Mucosa of descending colon (tissue), 3 donors: ENCODE measurements around the gene USH1G. TPM values are rescaled to one million over a fixed set of nuclear protein-coding genes. Genes with fewer than 3 reads are reported as not detected.
"Not testable (repeated sequence)": the region's sequence is repeated elsewhere in the genome, so short reads cannot be mapped to it uniquely, and the experiment has no call there.

Experiments used
- ATAC-seq: fragments of 200-7000 bp; cut with Tn5 transposase; one replicate; pipeline ENCODE4 v1.9.1; 2020; ENCODE audit warnings: mild to moderate bottlenecking, moderate library complexity
- DNase-seq, 3 donors: peaks; one replicate each; pipeline ENCODE4 v3.0.0-alpha.2; 2020
- H3K36me3 ChIP-seq: fragments of 200-600 bp; one replicate; pipeline ENCODE4 v1.8.0; 2021; ENCODE audit warnings: low read depth, mild to moderate bottlenecking
- H3K4me1 ChIP-seq: fragments of 200-600 bp; one replicate; pipeline ENCODE4 v1.8.0; 2021; ENCODE audit warnings: low read depth, mild to moderate bottlenecking
- H3K4me3 ChIP-seq: fragments of 200-600 bp; one replicate; pipeline ENCODE4 v1.8.0; 2021; ENCODE audit warnings: mild to moderate bottlenecking
- H3K9me3 ChIP-seq: fragments of 200-600 bp; one replicate; pipeline ENCODE4 v1.8.0; 2021; ENCODE audit warnings: mild to moderate bottlenecking
- intact Hi-C, 2 donors: fragments of 100-400 bp; cut with DNase I in 1 of 2; cut with micrococcal nuclease in 1 of 2; formaldehyde crosslinking; loops; one replicate each; pipeline versions ENCODE4 v1.11.0 to v1.11.1; 2022; cut with DNase I, micrococcal nuclease
- long read RNA-seq, 2 donors: library from polyadenylated mRNA; unstranded; transcript quantifications; one replicate each; pipeline ENCODE4 v2.0.0, GENCODE V29; 2019 to 2021
- total RNA-seq, 3 donors: library from RNA; stranded (reverse); fragmentation: NEBNext Ultra II Directional in 2 of 3; extraction: Animal tissue kit (Norgen Biotek cat#: 25700) in 2 of 3; gene quantifications; one replicate each; pipeline versions ENCODE4 v1.2.1 to v1.2.4, GENCODE V29; 2021 to 2023
- TF ChIP-seq, protein P1 (sequence below): fragments of 200-600 bp; IDR thresholded peaks from one replicate; pipeline ENCODE4 v1.8.0; 2022; ENCODE audit warnings: antibody characterized with exemption, mild to moderate bottlenecking
- donor health status: DM: no; HTN: no; CAD: no; lungs with moderate emphysema.
- donor health status: DM: no; HTN: no; CAD: no.
- donor health status: DM: no; HTN: yes; CAD: no.

USH1G gene
- not detected for total RNA-seq
- long read RNA-seq, donor 1, result 0 reads
- long read RNA-seq, donor 2, result 0 reads

- H3K4me1 ChIP-seq, result peaks cover 11% of the 10 kb centered on the region
- ATAC-seq (peak; percentile 38), DNase-seq (no peak)
- intact Hi-C loops, result no loop called here
- TF ChIP-seq, protein P1, sequence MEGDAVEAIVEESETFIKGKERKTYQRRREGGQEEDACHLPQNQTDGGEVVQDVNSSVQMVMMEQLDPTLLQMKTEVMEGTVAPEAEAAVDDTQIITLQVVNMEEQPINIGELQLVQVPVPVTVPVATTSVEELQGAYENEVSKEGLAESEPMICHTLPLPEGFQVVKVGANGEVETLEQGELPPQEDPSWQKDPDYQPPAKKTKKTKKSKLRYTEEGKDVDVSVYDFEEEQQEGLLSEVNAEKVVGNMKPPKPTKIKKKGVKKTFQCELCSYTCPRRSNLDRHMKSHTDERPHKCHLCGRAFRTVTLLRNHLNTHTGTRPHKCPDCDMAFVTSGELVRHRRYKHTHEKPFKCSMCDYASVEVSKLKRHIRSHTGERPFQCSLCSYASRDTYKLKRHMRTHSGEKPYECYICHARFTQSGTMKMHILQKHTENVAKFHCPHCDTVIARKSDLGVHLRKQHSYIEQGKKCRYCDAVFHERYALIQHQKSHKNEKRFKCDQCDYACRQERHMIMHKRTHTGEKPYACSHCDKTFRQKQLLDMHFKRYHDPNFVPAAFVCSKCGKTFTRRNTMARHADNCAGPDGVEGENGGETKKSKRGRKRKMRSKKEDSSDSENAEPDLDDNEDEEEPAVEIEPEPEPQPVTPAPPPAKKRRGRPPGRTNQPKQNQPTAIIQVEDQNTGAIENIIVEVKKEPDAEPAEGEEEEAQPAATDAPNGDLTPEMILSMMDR, result no peak
- no peak within 1 kb of the TSS for H3K4me3 ChIP-seq
- H3K36me3 ChIP-seq, result no peaks in the 10 kb centered on the region
- H3K9me3 ChIP-seq, result no peaks in the 10 kb centered on the region
Observed at GRCh38 chr17:74922694-74923537, at the start of gene USH1G. TSS of gene USH1G (minus strand) at chr17:74923255. CDS start at chr17:74923073, 182 bp downstream.

DNA sequence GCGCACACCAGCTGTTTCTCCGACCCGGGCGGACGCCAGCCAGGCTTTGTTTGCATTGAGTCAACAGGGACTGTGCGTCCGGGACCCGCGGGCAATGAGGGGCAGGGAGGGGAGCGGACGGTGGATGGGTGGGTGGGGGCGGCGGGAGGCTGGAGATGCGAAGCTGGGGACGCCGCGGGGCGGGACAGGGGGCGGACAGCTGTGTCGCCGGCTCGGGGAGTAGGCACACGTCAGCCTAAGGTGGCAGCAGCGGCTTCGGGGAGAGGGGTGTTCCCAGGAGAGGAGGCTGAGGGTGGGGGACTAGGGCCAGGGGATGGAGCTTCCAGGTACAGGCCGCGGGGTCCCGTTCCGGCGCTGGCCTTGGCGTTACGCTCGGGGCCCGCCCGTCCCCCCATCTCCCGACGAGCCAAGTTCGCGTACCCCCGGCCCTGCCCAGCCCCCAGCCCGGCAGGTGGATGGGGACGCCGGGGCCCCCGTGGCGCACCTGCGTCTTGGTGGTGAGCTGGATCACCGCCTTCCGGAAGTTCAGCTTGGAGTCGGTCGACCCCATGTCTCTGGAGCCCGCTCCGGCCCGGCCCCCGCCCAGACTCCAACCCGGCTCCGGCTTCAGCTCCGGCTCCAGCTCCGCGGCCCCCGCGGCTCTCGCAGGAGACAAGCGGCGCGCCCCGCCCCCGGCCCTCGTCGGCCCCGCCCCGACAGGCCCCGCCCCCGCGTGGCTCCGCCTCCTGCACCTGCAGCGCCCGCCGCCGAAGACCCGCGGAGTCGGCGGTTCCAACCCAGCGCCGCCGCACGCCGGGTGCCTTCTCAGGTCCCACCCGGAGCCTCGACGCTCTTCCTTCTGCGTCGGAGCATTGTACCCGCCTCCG lies 49.3 kb upstream of the USH1G start, which contains the start of gene HID1:
Gene HID1 (minus strand): TSS at position 653 of the 866 bp plus-strand sequence. CDS start 103 bp downstream, at position 550.
- TF ChIP-seq, protein P1, result no peak
- H3K9me3 ChIP-seq, result no peaks in the 10 kb centered on the region
- H3K36me3 ChIP-seq, result no peaks in the 10 kb centered on the region
- intact Hi-C loops, result no loop called here
- peak within 1 kb of the TSS; percentile 34 for H3K4me3 ChIP-seq
- DNase-seq (peak; percentile 83 to 89 (median 86)), ATAC-seq (peak; percentile 87)
- H3K4me1 ChIP-seq, result peaks cover 14% of the 10 kb centered on the region

- intact Hi-C loops, result no loop called here
- H3K4me3 ChIP-seq, result peak overlapping the region; percentile 34
- no peaks in the 10 kb centered on the region for H3K9me3 ChIP-seq
- H3K36me3 ChIP-seq, result no peaks in the 10 kb centered on the region
- TF ChIP-seq, protein P1, result no peak
- no peak for DNase-seq
- ATAC-seq, result no peak
- peaks cover 14% of the 10 kb centered on the region for H3K4me1 ChIP-seq
Observed at GRCh38 chr17:74971842-74972106, 48.7 kb upstream of the USH1G start.

GRCh38 chr17:74971069-74971841 lies 48.2 kb upstream of the USH1G start:
- no peak for ATAC-seq
- H3K9me3 ChIP-seq, result no peaks in the 10 kb centered on the region
- intact Hi-C loops, result no loop called here
- peak in 1 of 3 donors; percentile 23 for DNase-seq
- TF ChIP-seq, protein P1, result no peak
- H3K36me3 ChIP-seq, result no peaks in the 10 kb centered on the region
- peak overlapping the region; percentile 34 for H3K4me3 ChIP-seq
- peaks cover 14% of the 10 kb centered on the region for H3K4me1 ChIP-seq

DNA sequence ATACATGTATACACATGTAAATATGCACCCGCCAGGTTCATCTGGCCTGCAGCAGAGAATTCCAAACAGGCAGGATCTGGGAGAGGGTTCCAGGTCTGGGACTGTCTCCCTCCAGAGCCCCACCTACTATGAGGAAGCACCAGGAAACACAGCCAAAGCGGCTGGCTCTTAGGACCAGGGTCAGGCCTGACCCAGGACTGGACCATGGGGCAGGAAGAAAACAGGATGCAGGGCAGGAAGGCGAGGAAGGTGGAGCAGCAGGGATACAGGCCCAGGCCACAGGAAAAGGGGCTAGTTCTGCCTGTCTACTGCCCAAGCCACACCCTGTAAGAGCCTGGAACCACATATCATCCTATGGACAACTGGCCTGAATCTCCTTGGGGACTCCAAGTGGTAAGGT lies 47.3 kb upstream of the USH1G start:
- ATAC-seq (no peak), DNase-seq (no peak)
- peaks cover 14% of the 10 kb centered on the region for H3K4me1 ChIP-seq
- intact Hi-C loops, result no loop called here
- no peaks in the 10 kb centered on the region for H3K36me3 ChIP-seq
- TF ChIP-seq, protein P1, result no peak
- no peaks in the 10 kb centered on the region for H3K9me3 ChIP-seq
- H3K4me3 ChIP-seq, result no peak overlapping the region

DNA sequence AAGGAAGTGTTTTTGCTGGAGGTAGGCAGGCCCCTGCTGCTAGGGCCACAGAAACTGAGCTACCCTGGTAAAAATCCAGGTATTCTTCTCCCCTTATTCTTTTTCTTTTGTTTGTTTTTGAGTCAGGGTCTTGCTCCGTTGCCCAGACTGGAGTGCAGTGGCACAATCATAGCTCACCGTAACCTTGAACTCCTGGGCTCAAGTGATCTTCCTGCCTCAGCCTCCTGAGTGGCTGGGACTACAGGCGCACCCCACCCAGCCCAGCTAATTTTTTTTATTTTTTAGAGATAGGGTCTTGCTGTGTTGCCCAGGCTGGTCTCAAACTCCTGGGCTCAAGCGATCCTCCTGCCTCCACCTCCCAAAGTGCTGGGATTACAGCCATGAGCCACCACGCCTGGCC lies 46.4 kb upstream of the USH1G start:
- ATAC-seq, H3K4me3 ChIP-seq, intact Hi-C loops: not testable (repeated sequence)

More for the DNA sequence above, 46.4 kb upstream of the USH1G start:
- H3K4me1 ChIP-seq, result peaks cover 14% of the 10 kb centered on the region
- not testable (repeated sequence) for DNase-seq, H3K9me3 ChIP-seq, H3K36me3 ChIP-seq
